Neural progenitor cell (in vitro differentiated cells): ENCODE results near the gene PCGF3.

Experiments used
- EZH2 ChIP-seq: fragments of 200-600 bp; sonication (generic); IDR thresholded peaks from 2 replicates; pipeline ENCODE4 v1.6.1; 2017; ENCODE audit warnings: antibody characterized with exemption, mild to moderate bottlenecking, moderate library complexity
- TF ChIP-seq, protein P1 (sequence below): fragments of 200-600 bp; sonication (generic); IDR thresholded peaks from 2 replicates; pipeline ENCODE4 v1.5.1; 2017; ENCODE audit warnings: antibody characterized with exemption, mild to moderate bottlenecking

DNA sequence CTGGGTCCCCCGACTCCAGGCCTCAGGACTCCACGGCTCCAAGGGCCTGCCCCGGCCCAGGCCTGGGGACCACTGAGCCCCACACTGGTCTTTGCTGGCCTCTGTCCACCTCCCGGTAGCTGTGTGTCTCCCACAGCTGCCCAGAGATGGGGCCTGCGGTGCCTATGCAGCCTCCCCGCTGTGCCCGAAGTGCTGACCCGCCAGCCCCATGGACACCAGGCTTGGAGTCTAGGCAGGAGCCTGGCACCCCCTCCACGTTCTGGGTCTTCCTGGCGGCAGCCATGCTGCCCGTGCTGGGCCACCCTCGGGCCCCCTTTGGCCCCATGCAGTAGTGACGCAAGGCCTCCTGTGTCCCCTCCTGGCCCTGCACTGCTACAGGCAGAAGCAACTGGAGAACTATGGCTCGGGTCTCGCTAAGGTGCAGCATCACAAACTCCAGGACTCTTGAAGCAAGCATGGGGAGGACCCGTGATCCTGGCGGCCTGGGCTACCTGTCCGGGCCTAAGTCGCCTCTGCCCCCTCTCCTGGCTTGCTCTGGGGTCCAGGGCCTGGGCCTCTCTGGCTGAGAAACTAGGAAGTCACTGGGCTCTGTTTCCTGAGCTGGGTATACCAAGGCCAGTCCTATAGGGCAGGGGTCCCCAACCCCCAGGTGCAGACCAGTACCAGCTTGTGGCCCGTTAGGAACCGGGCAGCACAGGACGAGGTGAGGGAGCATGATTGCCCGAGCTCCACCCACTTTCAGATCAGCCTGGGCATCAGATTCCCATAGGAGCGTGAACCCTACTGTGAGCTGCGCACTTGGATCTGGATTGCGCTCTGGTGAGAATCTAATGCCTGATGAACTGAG, 30.4 kb upstream of the PCGF3 start:
- TF ChIP-seq, protein P1, sequence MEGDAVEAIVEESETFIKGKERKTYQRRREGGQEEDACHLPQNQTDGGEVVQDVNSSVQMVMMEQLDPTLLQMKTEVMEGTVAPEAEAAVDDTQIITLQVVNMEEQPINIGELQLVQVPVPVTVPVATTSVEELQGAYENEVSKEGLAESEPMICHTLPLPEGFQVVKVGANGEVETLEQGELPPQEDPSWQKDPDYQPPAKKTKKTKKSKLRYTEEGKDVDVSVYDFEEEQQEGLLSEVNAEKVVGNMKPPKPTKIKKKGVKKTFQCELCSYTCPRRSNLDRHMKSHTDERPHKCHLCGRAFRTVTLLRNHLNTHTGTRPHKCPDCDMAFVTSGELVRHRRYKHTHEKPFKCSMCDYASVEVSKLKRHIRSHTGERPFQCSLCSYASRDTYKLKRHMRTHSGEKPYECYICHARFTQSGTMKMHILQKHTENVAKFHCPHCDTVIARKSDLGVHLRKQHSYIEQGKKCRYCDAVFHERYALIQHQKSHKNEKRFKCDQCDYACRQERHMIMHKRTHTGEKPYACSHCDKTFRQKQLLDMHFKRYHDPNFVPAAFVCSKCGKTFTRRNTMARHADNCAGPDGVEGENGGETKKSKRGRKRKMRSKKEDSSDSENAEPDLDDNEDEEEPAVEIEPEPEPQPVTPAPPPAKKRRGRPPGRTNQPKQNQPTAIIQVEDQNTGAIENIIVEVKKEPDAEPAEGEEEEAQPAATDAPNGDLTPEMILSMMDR = no peak
- TF ChIP-seq EZH2 = no peak
